Fibroblast of peridontal ligament (primary cell): Measurements from ENCODE around the gene TRAF3IP1.
"Not testable (repeated sequence)": the region's sequence is repeated elsewhere in the genome, so short reads cannot be mapped to it uniquely, and the experiment has no call there.

Experiments
- DNase-seq: peaks from one replicate; pipeline ENCODE4 v3.0.0-alpha.2; 2010; ENCODE audit errors: extremely low read depth

TRAF3IP1 gene, protein sequence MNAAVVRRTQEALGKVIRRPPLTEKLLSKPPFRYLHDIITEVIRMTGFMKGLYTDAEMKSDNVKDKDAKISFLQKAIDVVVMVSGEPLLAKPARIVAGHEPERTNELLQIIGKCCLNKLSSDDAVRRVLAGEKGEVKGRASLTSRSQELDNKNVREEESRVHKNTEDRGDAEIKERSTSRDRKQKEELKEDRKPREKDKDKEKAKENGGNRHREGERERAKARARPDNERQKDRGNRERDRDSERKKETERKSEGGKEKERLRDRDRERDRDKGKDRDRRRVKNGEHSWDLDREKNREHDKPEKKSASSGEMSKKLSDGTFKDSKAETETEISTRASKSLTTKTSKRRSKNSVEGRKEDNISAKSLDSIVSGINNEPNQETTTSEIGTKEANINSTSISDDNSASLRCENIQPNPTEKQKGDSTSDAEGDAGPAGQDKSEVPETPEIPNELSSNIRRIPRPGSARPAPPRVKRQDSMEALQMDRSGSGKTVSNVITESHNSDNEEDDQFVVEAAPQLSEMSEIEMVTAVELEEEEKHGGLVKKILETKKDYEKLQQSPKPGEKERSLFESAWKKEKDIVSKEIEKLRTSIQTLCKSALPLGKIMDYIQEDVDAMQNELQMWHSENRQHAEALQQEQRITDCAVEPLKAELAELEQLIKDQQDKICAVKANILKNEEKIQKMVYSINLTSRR

GRCh38 chr2:238320246-238320647, at the start of gene TRAF3IP1:
Gene TRAF3IP1, plus strand, starts transcription at chr2:238320518. Its CDS starts 145 bp downstream, at chr2:238320663.
- peak; percentile 86 for DNase-seq

GRCh38 chr2:238270606-238271005, 49.7 kb upstream of the TRAF3IP1 start:
- DNase-seq, result no peak

DNA sequence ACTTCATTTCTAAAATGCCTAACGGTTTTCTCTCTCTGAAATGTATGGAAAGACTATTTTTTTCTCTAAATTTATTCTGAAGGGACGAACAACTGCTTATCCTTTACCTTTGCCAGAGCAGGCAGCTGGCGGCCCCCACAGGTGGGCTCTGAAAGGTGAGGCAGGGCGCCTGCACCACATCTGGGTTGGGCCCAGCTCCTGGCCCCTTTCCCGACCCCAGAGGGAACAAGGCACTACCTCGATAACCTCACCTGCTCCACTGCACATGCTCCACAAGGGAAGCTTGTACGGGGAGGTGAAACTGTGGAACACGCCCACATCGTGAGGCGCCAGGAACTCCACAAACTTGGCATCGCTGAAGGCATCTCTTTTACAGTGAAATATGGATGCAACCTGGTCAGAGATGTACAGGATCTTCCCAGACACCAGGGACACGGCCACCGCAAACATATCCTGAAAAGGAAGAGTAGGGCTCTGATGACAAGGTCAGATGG, 49.2 kb upstream of the TRAF3IP1 start:
- DNase-seq, result no peak

DNA sequence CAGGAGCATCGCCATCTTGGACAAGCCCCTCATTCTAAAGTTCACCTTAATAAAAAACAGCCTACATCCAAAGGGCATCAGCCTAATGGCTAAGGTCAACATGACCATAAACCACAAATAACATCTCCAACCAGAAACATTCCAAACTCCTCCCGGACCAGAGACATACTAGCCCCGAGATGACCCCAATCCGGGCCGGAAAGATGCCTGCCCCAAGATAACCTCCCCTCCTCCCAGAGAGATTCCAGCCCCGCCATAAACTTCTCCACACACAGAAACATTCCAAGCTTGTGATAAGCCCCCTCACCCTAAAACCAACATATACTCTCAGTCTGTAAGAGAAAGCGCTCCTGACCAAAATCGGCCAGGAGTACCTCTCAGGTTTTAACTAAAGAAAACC, 48.6 kb upstream of the TRAF3IP1 start:
- DNase-seq, result not testable (repeated sequence)

- DNase-seq, result no peak
Observed at GRCh38 chr2:238272156-238272555, 48.2 kb upstream of the TRAF3IP1 start.

DNA sequence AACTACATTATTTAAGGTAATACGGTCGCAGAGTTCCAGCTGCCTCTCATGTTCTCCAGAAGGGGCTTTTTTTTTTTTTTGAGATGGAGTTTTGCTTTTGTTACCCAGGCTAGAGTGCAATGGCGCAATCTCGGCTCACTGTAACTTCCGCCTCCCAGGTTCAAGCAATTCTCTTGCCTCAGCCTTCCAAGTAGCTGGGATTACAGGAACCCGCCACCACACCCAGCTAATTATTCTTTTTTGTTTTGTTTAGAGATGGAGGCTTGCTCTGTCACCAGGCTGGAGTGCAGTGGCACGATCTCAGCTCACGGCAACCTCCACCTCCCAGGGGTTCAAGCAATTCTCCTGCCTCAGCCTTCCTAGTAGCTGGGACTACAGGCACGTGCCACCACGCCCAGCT, 46.9 kb upstream of the TRAF3IP1 start:
- DNase-seq, result not testable (repeated sequence)

GRCh38 chr2:238274152-238274865, 46.0 kb upstream of the TRAF3IP1 start:
- DNase-seq, result no peak

DNA sequence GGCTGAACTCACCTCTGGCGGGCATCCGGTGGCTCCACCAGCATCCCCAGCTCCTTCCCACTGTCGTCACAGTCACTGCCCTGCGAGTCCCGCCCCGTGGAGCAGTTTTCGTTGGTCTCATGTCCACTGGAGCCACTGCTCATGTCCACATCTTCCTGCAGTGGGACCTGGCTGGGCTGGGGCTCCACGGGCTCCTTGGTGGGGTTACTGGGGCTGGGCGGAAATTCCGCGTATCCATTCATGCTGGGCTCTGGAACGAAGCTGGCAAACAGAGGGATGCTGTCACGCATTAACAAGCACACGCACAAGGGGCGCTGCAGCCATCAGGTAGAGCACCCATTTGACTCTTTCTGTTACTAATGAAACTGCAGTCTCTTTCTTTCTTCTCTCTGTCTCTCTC, 42.6 kb upstream of the TRAF3IP1 start:
- DNase-seq, result no peak

GRCh38 chr2:238278626-238279323, 41.5 kb upstream of the TRAF3IP1 start:
- no peak for DNase-seq

DNA sequence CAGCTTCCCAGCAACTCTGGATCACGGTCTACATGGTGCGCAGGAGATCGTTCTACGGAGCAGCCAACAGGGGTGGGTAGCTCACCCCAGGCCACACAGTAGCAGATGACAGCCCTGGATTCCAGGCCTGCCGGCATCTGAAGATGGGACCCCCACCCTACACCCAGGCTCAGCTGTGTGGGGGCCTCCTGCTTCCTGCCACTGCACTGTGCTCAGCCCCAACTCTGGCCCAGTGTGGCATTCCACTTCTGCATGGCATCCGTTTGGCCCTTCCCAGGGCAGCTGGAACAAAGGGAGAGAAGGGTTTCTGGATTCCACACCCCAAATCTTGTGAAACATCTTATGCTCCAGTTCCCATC, 41.0 kb upstream of the TRAF3IP1 start:
- no peak for DNase-seq

- DNase-seq, result no peak
Observed at GRCh38 chr2:238280083-238280825, 40.1 kb upstream of the TRAF3IP1 start.

- no peak for DNase-seq
Observed at GRCh38 chr2:238281826-238282480, 38.4 kb upstream of the TRAF3IP1 start.

GRCh38 chr2:238282861-238283738, 37.2 kb upstream of the TRAF3IP1 start:
- no peak for DNase-seq

DNA sequence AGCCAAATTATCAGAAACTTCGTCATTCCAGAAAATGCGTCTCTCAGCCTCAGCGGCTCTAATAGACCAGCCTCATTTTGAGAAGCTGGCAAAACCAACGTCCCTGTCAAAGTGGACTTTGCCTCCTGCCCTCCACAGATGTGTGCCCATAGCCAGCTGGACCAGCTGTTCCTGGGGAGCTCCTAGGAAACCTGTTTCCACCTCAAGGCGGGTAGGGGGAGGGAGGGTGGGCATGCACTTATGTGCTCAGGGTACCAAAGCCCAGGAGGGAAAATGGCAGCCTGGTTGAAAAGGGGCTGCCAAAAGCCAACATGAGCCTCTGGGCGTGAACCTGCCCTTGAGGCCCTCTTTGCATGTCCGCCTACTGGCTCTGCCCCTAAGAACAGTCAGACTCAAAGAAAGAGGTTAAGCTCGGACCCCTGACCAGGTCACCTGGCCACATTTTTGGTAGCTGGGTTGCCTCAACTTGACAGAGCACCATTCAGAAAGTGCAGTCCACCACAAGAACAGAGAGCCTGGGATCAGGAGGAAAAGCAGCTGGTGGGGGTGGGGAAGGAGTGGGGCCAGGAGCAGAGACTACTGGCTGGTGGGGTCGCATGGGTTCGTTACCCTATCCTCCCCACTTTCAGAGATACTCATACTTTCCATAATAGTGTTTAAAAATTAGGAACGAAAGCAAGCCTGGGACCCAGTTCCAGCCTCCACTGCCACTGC, 35.4 kb upstream of the TRAF3IP1 start:
- no peak for DNase-seq

GRCh38 chr2:238285653-238286082, 34.6 kb upstream of the TRAF3IP1 start:
- peak; percentile 98 for DNase-seq

DNA sequence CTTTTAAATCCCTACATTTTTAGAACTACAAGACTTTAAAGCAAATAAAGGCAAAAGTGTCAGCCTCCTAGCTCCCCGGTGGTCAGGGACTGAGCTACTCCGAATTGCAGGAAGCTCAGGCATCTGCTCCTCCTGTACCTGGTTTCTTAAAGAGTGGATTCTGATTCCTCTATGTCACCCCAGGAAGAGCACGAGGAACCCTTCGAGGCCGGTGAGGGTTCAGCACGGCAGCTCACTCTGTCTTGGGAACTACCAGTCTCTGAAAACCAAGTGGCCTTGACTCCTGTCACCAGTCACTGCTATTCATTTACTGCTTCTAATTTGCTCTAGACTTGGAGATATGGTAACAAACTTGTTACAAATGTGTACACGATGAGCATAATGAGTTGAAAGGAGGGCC, 34.2 kb upstream of the TRAF3IP1 start:
- no peak for DNase-seq

- peak; percentile 80 for DNase-seq
Observed at GRCh38 chr2:238286551-238286950, 33.8 kb upstream of the TRAF3IP1 start.

DNA sequence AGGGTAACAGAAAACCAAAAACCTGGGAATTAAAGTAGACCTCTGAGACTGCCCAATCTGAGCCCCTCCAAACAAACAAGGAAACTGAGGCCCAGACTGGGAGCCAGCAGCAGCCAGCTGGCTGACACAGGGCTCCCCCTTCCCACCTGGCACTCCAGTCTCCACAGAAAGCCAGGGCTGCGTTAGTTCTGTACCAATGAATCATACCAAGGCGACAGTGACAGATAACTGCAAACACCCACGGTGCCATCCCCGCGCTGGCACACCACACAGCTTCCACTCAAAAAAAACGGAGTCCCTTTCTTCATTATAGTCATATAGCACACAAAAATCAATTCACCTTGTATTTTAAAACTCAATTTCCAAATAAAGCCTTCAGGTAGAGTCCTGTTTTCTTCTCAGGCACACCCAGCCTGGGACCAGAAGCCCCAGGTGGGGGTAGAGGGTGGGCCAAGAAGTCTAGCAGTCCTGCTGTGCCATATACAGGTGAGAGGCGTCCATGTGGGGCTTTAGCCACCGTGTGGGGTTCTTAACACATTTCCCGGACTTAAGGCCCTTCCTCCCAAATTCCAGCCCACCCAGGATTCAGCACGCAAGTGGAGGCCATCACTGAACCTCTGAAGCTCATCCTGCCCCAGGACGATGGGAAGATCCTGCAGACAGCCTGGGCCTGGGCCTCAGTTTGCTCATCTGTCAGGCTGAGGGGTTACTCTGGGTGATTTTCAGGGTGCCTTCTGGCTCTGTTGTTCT, 33.2 kb upstream of the TRAF3IP1 start:
- no peak for DNase-seq
